ENCODE data around the gene ARFGAP2. TPM values are rescaled to one million over a fixed set of nuclear protein-coding genes. Genes with fewer than 3 reads are reported as not detected.
A peak's percentile ranks its signal among the peaks of the same experiment; 100 is the strongest.

The ARFGAP2 gene
- total and polyA plus RNA-seq, 2 donors (not counting 3 experiments of a cell fraction or from before 2014, with no cell fraction given), result 78.9 to 108 TPM

- DNase-seq (ENCODE audit: low read depth, low spot score) (peak; percentile 56), FAIRE-seq (no peak)
- Histone ChIP-seq H3K4me2 (ENCODE audit: insufficient read depth, low read length) (no peak overlapping the region), H3K4me3 (replicated peaks in 1 of 3; ENCODE audit: insufficient read depth in 1 of 3, low read depth in 1 of 3, low read length in 3 of 3) (no peak overlapping the region), H3K27ac (ENCODE audit: insufficient read depth, low read depth, low read length) (no peak overlapping the region), H4K20me1 (replicated peaks; ENCODE audit: control insufficient read depth, extremely low read depth, insufficient read depth, low read length) (no peaks in the 10 kb centered on the region), H3K27me3 (ENCODE audit: control insufficient read depth in 2 of 2, insufficient read depth in 2 of 2, low read length in 2 of 2) (no peaks in the 10 kb centered on the region), H3K9me1 (replicated peaks; ENCODE audit: control insufficient read depth, extremely low read depth, insufficient read depth, low read length) (no peaks in the 10 kb centered on the region), H3K79me2 (ENCODE audit: control insufficient read depth, insufficient read depth, low read length) (no peaks in the 10 kb centered on the region), H2AFZ (ENCODE audit: low read depth, low read length) (no peak overlapping the region), H3K36me3 (ENCODE audit: control insufficient read depth in 2 of 2, extremely low read depth in 1 of 2, insufficient read depth in 2 of 2, low read length in 2 of 2) (peaks cover 0 to 2% of the 10 kb centered on the region in 2 experiments), H3K9me3 (replicated peaks; ENCODE audit: control insufficient read depth, insufficient read depth, low read length) (no peaks in the 10 kb centered on the region), H3K4me1 (ENCODE audit: control insufficient read depth, extremely low read depth, insufficient read depth, low read length) (no peaks in the 10 kb centered on the region), H3K9ac (replicated peaks; ENCODE audit: extremely low read depth, insufficient read depth, low read length) (no peak overlapping the region)
- BruUV-seq (replicated peaks), result no TSS peak
- POLR2A ChIA-PET, result no interaction called here
- intact Hi-C loops (cut with micrococcal nuclease) (no loop called here), dilution Hi-C loops (cut with MboI; ENCODE audit: extremely low pct_ligation_motif_present, low sequenced_read_pairs) (no loop called here)
- TF ChIP-seq GATA2 (IDR thresholded peaks at IDR 0.05; ENCODE audit: insufficient read depth, insufficient read length, low read depth, low read length) (no peak), JUN (IDR thresholded peaks at IDR 0.05; ENCODE audit: borderline replicate concordance, insufficient read depth, insufficient read length, low read depth) (no peak), POLR2AphosphoS5 (IDR thresholded peaks at IDR 0.05; ENCODE audit: insufficient read depth, low read depth, low read length) (no peak), CTCF (IDR thresholded peaks at IDR 0.05; ENCODE audit: extremely low read depth in 1 of 2, insufficient read depth in 1 of 2, low read depth in 1 of 2, low read length in 2 of 2) (no peak)
- TF ChIP-seq, protein P1, sequence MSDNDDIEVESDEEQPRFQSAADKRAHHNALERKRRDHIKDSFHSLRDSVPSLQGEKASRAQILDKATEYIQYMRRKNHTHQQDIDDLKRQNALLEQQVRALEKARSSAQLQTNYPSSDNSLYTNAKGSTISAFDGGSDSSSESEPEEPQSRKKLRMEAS (IDR thresholded peaks at IDR 0.05; ENCODE audit: insufficient read depth, insufficient read length), result no peak
- CTCF ChIA-PET, result interaction anchor here (3.6 kb wide), 1 partner anchor 9 kb away, joined by 20 read pairs; no protein-coding TSS in a partner anchor
Observed at GRCh38 chr11:47143322-47143721, 33.4 kb downstream of the ARFGAP2 start.
